Stimulated activated CD4-positive, alpha-beta T cell treated with anti-CD3 and anti-CD28 coated beads, TNF-alpha, amount 100 ng/mL, for 1 hour (primary cell): ENCODE results near the gene GOLGA2.

Source experiments
- DNase-seq, 3 donors: peaks; one replicate each; pipeline ENCODE4 v3.0.0-alpha.2; 2020; ENCODE audit warnings: low read depth in 3 of 3, low spot score in 1 of 3

GOLGA2 gene

GRCh38 chr9:128257907-128258306 is 17.9 kb downstream of the GOLGA2 start:
- no peak for DNase-seq

GRCh38 chr9:128257086-128257825 is 18.6 kb downstream of the GOLGA2 start:
- no peak for DNase-seq

- DNase-seq = peak in 1 of 3 donors; percentile 48
Observed at GRCh38 chr9:128254855-128255759, 20.7 kb downstream of the GOLGA2 start.

- no peak for DNase-seq
Observed at GRCh38 chr9:128254362-128254761, 21.4 kb downstream of the GOLGA2 start.

- no peak for DNase-seq
Observed at GRCh38 chr9:128253991-128254346, 21.8 kb downstream of the GOLGA2 start.

GRCh38 chr9:128253140-128253990 is 22.4 kb downstream of the GOLGA2 start:
- no peak for DNase-seq

- no peak for DNase-seq
Observed at GRCh38 chr9:128252317-128253139, 23.3 kb downstream of the GOLGA2 start.

- DNase-seq = no peak
Observed at GRCh38 chr9:128251732-128252100, 24.1 kb downstream of the GOLGA2 start.

GRCh38 chr9:128250839-128251731 is 24.7 kb downstream of the GOLGA2 start:
- DNase-seq = no peak

- DNase-seq = peak; percentile 96 to 100 (median 98)
Observed at GRCh38 chr9:128249908-128250838, 25.6 kb downstream of the GOLGA2 start.

- DNase-seq = no peak
Observed at GRCh38 chr9:128249558-128249907, 26.3 kb downstream of the GOLGA2 start.

- DNase-seq = no peak
Observed at GRCh38 chr9:128247226-128247803, 28.5 kb downstream of the GOLGA2 start.

GRCh38 chr9:128246471-128246870 is 29.3 kb downstream of the GOLGA2 start:
- DNase-seq = no peak

- no peak for DNase-seq
Observed at GRCh38 chr9:128245421-128246151, 30.2 kb downstream of the GOLGA2 start.

- DNase-seq = no peak
Observed at GRCh38 chr9:128244837-128245231, 31.0 kb downstream of the GOLGA2 start.

GRCh38 chr9:128244091-128244836 is 31.5 kb downstream of the GOLGA2 start:
- no peak for DNase-seq
